Measurements from ENCODE around the gene PER2.

DNA sequence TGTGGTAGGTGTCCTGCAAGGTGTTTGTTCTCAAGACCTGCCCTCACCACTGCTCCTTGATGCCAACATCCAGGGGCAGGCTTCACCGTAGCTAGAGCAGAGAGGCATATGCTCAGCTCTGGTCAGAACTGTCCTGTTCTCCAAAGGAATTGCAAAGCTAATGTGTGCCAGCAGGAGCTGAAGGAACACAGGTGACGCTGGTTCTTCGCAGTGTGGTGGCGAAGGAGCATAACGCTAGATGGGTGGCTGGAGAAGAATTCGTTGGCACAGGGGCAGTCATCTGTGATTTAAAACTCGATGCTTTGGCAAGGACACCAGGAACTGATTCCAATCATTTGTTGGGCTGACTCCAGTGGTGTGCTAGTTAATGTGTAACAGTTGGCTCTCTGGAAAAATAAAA, 11.4 kb upstream of the PER2 start:
- TF ChIP-seq, protein P1, sequence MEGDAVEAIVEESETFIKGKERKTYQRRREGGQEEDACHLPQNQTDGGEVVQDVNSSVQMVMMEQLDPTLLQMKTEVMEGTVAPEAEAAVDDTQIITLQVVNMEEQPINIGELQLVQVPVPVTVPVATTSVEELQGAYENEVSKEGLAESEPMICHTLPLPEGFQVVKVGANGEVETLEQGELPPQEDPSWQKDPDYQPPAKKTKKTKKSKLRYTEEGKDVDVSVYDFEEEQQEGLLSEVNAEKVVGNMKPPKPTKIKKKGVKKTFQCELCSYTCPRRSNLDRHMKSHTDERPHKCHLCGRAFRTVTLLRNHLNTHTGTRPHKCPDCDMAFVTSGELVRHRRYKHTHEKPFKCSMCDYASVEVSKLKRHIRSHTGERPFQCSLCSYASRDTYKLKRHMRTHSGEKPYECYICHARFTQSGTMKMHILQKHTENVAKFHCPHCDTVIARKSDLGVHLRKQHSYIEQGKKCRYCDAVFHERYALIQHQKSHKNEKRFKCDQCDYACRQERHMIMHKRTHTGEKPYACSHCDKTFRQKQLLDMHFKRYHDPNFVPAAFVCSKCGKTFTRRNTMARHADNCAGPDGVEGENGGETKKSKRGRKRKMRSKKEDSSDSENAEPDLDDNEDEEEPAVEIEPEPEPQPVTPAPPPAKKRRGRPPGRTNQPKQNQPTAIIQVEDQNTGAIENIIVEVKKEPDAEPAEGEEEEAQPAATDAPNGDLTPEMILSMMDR (IDR thresholded peaks at IDR 0.05), result no peak
- TF ChIP-seq, protein P2, sequence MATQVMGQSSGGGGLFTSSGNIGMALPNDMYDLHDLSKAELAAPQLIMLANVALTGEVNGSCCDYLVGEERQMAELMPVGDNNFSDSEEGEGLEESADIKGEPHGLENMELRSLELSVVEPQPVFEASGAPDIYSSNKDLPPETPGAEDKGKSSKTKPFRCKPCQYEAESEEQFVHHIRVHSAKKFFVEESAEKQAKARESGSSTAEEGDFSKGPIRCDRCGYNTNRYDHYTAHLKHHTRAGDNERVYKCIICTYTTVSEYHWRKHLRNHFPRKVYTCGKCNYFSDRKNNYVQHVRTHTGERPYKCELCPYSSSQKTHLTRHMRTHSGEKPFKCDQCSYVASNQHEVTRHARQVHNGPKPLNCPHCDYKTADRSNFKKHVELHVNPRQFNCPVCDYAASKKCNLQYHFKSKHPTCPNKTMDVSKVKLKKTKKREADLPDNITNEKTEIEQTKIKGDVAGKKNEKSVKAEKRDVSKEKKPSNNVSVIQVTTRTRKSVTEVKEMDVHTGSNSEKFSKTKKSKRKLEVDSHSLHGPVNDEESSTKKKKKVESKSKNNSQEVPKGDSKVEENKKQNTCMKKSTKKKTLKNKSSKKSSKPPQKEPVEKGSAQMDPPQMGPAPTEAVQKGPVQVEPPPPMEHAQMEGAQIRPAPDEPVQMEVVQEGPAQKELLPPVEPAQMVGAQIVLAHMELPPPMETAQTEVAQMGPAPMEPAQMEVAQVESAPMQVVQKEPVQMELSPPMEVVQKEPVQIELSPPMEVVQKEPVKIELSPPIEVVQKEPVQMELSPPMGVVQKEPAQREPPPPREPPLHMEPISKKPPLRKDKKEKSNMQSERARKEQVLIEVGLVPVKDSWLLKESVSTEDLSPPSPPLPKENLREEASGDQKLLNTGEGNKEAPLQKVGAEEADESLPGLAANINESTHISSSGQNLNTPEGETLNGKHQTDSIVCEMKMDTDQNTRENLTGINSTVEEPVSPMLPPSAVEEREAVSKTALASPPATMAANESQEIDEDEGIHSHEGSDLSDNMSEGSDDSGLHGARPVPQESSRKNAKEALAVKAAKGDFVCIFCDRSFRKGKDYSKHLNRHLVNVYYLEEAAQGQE (IDR thresholded peaks at IDR 0.05), result no peak
- no peak for TF ChIP-seq POLR2AphosphoS2 (conservative IDR thresholded peaks at IDR 0.05; ENCODE audit: low read length)

Data from A549 (cell line).